IMR-90 (cell line): ENCODE measurements around the gene FAM118A. TPM values are rescaled to one million over a fixed set of nuclear protein-coding genes. Genes with fewer than 3 reads are reported as not detected.

Experiments
- ATAC-seq: fragments of 200-7000 bp; cut with Tn5 transposase; 2 replicates; pipeline ENCODE4 v1.9.1; 2020; ENCODE audit warnings: low read depth, mild to moderate bottlenecking, moderate library complexity
- BruUV-seq: library from RNA; stranded (reverse); fragments of 400-500 nt; replicated peaks from 2 replicates; lab custom pipeline; 2021; lab: Mats Ljungman, UMichigan
- CTCF ChIA-PET: fragments of 300-600 bp; formaldehyde crosslinking; extraction: SDS; loops from one replicate; lab custom pipeline; 2021; ENCODE audit warnings: antibody characterized with exemption; lab: Yijun Ruan, JAX
- POLR2A ChIA-PET: fragments of 300-600 bp; sonication (Branson Sonifier 250); formaldehyde crosslinking; loops from one replicate; lab custom pipeline; 2022; ENCODE audit warnings: antibody characterized with exemption; ENCODE audit not compliant: unreplicated experiment; lab: Charles Lee
- DNase-seq: peaks from one replicate; pipeline ENCODE4 v3.0.0; 2013
- H2AFZ ChIP-seq: replicated peaks from 2 replicates; pipeline ENCODE3; 2013; ENCODE audit warnings: low read length, mild to moderate bottlenecking; ENCODE audit not compliant: poor library complexity
- H2AK5ac ChIP-seq: 2 replicates; pipeline ENCODE4 v1.6.1; 2013; ENCODE audit warnings: low read depth, low read length, inconsistent platforms
- H2AK9ac ChIP-seq: replicated peaks from 2 replicates; pipeline ENCODE3; 2013; ENCODE audit warnings: mild to moderate bottlenecking, low read depth, low read length, moderate library complexity; ENCODE audit not compliant: poor library complexity
- H2BK120ac ChIP-seq: 2 replicates; pipeline ENCODE4 v1.6.1; 2013; ENCODE audit warnings: low read depth, low read length, inconsistent platforms
- H2BK15ac ChIP-seq: 3 replicates; pipeline ENCODE4 v1.6.1; 2013; ENCODE audit warnings: low read depth, low read length, inconsistent platforms
- H2BK20ac ChIP-seq: 2 replicates; pipeline ENCODE4 v1.6.1; 2013; ENCODE audit warnings: low read depth, mild to moderate bottlenecking, inconsistent platforms, low read length, moderate library complexity
- H2BK5ac ChIP-seq: 2 replicates; pipeline ENCODE4 v1.6.1; 2013; ENCODE audit warnings: mild to moderate bottlenecking, low read depth, low read length, inconsistent platforms; ENCODE audit not compliant: poor library complexity, severe bottlenecking
- H3K14ac ChIP-seq: replicated peaks from 2 replicates; pipeline ENCODE4 v1.6.1; 2013; ENCODE audit warnings: low read depth, low read length, inconsistent platforms
- H3K18ac ChIP-seq: 2 replicates; pipeline ENCODE4 v1.6.1; 2013; ENCODE audit warnings: low read depth, low read length, control low read depth
- H3K23ac ChIP-seq: 2 replicates; pipeline ENCODE4 v1.6.1; 2013; ENCODE audit warnings: low read depth, low read length, inconsistent platforms
- H3K27ac ChIP-seq: 2 replicates; pipeline ENCODE4 v1.5.1; 2013; ENCODE audit warnings: mild to moderate bottlenecking, control low read depth, low read length; ENCODE audit not compliant: insufficient read depth
- H3K27me3 ChIP-seq: 2 replicates; pipeline ENCODE4 v1.6.1; 2013; ENCODE audit warnings: low read length; ENCODE audit not compliant: control insufficient read depth, insufficient read depth
- H3K36me3 ChIP-seq: 2 replicates; pipeline ENCODE4 v1.6.1; 2013; ENCODE audit warnings: low read length, mixed read lengths; ENCODE audit not compliant: control insufficient read depth, insufficient read depth
- H3K4ac ChIP-seq: 2 replicates; pipeline ENCODE4 v1.6.1; 2013; ENCODE audit warnings: low read depth, low read length, inconsistent platforms
- H3K4me1 ChIP-seq: 2 replicates; pipeline ENCODE4 v1.6.1; 2013; ENCODE audit warnings: low read length, mixed read lengths; ENCODE audit not compliant: control insufficient read depth, insufficient read depth
- H3K4me2 ChIP-seq: 2 replicates; pipeline ENCODE4 v1.6.1; 2013; ENCODE audit warnings: low read depth, mild to moderate bottlenecking, control low read depth, low read length, moderate library complexity
- H3K4me3 ChIP-seq: 2 replicates; pipeline ENCODE4 v1.5.1; 2013; ENCODE audit warnings: low read depth, mild to moderate bottlenecking, control low read depth, low read length, moderate library complexity; ENCODE audit not compliant: insufficient read depth
- H3K56ac ChIP-seq: 2 replicates; pipeline ENCODE4 v1.6.1; 2013; ENCODE audit warnings: low read length, inconsistent platforms; ENCODE audit not compliant: insufficient read depth; ENCODE audit errors: extremely low read depth
- H3K79me1 ChIP-seq, 2 experiments: 2 replicates each; pipeline ENCODE4 v1.6.1; 2013; ENCODE audit warnings: low read length in 2 of 2, inconsistent platforms in 1 of 2, low read depth in 1 of 2
- H3K9ac ChIP-seq: 2 replicates; pipeline ENCODE4 v1.6.1; 2013; ENCODE audit warnings: low read depth, low read length, control low read depth
- H3K9me1 ChIP-seq: 2 replicates; pipeline ENCODE4 v1.6.1; 2013; ENCODE audit warnings: low read length, inconsistent platforms; ENCODE audit not compliant: insufficient read depth
- H3K9me3 ChIP-seq: 2 replicates; pipeline ENCODE4 v1.6.1; 2013; ENCODE audit warnings: low read length; ENCODE audit not compliant: control insufficient read depth, insufficient read depth
- H4K20me1 ChIP-seq: 2 replicates; pipeline ENCODE4 v1.6.1; 2013; ENCODE audit warnings: low read length, inconsistent platforms; ENCODE audit not compliant: insufficient read depth
- H4K5ac ChIP-seq: 2 replicates; pipeline ENCODE4 v1.6.1; 2013; ENCODE audit warnings: mild to moderate bottlenecking, low read depth, low read length, control low read depth
- H4K8ac ChIP-seq, 2 experiments: 2 replicates each; pipeline ENCODE4 v1.6.1; 2013; ENCODE audit warnings: low read depth in 2 of 2, low read length in 2 of 2, control low read depth in 1 of 2, inconsistent platforms in 1 of 2
- H4K91ac ChIP-seq: 2 replicates; pipeline ENCODE4 v1.6.1; 2013; ENCODE audit warnings: low read depth, low read length, inconsistent platforms; ENCODE audit not compliant: insufficient read depth
- BHLHE40 ChIP-seq: fragments of 150-350 bp; IDR thresholded peaks from 2 replicates; pipeline ENCODE4 v1.6.1; 2016; ENCODE audit warnings: mild to moderate bottlenecking, low read depth, low read length
- CEBPB ChIP-seq: IDR thresholded peaks from 2 replicates; pipeline ENCODE4 v1.6.1; 2012; ENCODE audit warnings: low read depth, low read length, improper control_type of control experiment
- CHD1 ChIP-seq: IDR thresholded peaks from 2 replicates; pipeline ENCODE4 v1.6.1; 2012; ENCODE audit warnings: low read depth, low read length, improper control_type of control experiment
- CTCF ChIP-seq: conservative IDR thresholded peaks from 2 replicates; pipeline ENCODE4 v1.5.1; 2012; ENCODE audit warnings: mild to moderate bottlenecking, low read depth, low read length, improper control_type of control experiment
- FOS ChIP-seq: fragments of 150-350 bp; IDR thresholded peaks from 2 replicates; pipeline ENCODE4 v1.6.1; 2016; ENCODE audit warnings: low read depth, low read length
- MAFK ChIP-seq: IDR thresholded peaks from 2 replicates; pipeline ENCODE4 v1.6.1; 2012; ENCODE audit warnings: low read depth, low read length, improper control_type of control experiment
- MAZ ChIP-seq: IDR thresholded peaks from 2 replicates; pipeline ENCODE4 v1.6.1; 2012; ENCODE audit warnings: low read depth, mild to moderate bottlenecking, low read length, improper control_type of control experiment, moderate library complexity, borderline replicate concordance
- MXI1 ChIP-seq: IDR thresholded peaks from 2 replicates; pipeline ENCODE4 v1.6.1; 2012; ENCODE audit warnings: low read depth, mild to moderate bottlenecking, low read length, moderate library complexity, borderline replicate concordance
- POLR2A ChIP-seq: IDR thresholded peaks from 2 replicates; pipeline ENCODE4 v1.6.1; 2012; ENCODE audit warnings: mild to moderate bottlenecking, low read depth, low read length
- RAD21 ChIP-seq: IDR thresholded peaks from 2 replicates; pipeline ENCODE4 v1.6.1; 2012; ENCODE audit warnings: low read length, improper control_type of control experiment
- RCOR1 ChIP-seq: IDR thresholded peaks from 2 replicates; pipeline ENCODE4 v1.6.1; 2012; ENCODE audit warnings: mild to moderate bottlenecking, low read length, improper control_type of control experiment; ENCODE audit not compliant: insufficient replicate concordance
- RFX5 ChIP-seq: IDR thresholded peaks from 2 replicates; pipeline ENCODE4 v1.8.0; 2012; ENCODE audit warnings: low read depth, mild to moderate bottlenecking, low read length, moderate library complexity
- SMC3 ChIP-seq: fragments of 150-350 bp; IDR thresholded peaks from 2 replicates; pipeline ENCODE4 v1.6.1; 2016; ENCODE audit warnings: low read depth, mild to moderate bottlenecking, antibody characterized with exemption, low read length, moderate library complexity
- USF2 ChIP-seq: fragments of 150-350 bp; IDR thresholded peaks from 2 replicates; pipeline ENCODE4 v1.6.1; 2017; ENCODE audit warnings: mild to moderate bottlenecking, antibody characterized with exemption, low read length, low read depth
- WGBS, 2 experiments: methylation state at CpG; one replicate each; pipeline versions ENCODE4 v1.1.5 to v1.1.7; 2013; ENCODE audit warnings: missing lambda C conversion rate in 2 of 2; ENCODE audit not compliant: insufficient read length in 1 of 2; ENCODE audit errors: extremely low coverage in 2 of 2; 5-methylcytosine and 5-hydroxymethylcytosine counted together
- dilution Hi-C: fragments of 300-500 bp; cut with HindIII; formaldehyde crosslinking; loops from one replicate; pipeline ENCODE4 v1.14.3; 2018; ENCODE audit warnings: low sequenced_read_pairs; ENCODE audit not compliant: unreplicated experiment
- in situ Hi-C: fragments of 300-500 bp; cut with MboI; formaldehyde crosslinking; loops from 3 replicates; pipeline ENCODE4 v1.14.3; 2019; ENCODE audit warnings: low sequenced_read_pairs, inconsistent platforms, mixed read lengths
- intact Hi-C: fragments of 100-400 bp; cut with micrococcal nuclease; formaldehyde crosslinking; loops from 2 replicates; pipeline ENCODE4 v1.10.0; 2022
- polyA plus RNA-seq, 3 experiments: library from polyadenylated mRNA; depleted of rRNA; stranded (reverse); fragments of >200 nt; gene quantifications; 2 replicates each; pipeline ENCODE4 v1.2.3, GENCODE V29; 2012; ENCODE audit warnings: low replicate concordance in 1 of 3
- total RNA-seq: library from RNA; depleted of rRNA; stranded (reverse); fragments of >200 nt; gene quantifications from 2 replicates; pipeline ENCODE4 v1.2.3, GENCODE V29; 2012

The FAM118A gene
- total and polyA plus RNA-seq, 2 of the 4 experiments (the other 2 are of a cell fraction): 20.6 to 95.6 TPM

GRCh38 chr22:45331486-45331885, 21.8 kb downstream of the FAM118A start:
- DNase-seq: no peak
- Histone ChIP-seq H3K27me3 (no peaks in the 10 kb centered on the region), H3K9me3 (no peaks in the 10 kb centered on the region), H3K4me2 (no peak overlapping the region), H4K8ac (no peak overlapping the region), H3K23ac (no peak overlapping the region), H3K27ac (no peak overlapping the region), H2BK15ac (no peak overlapping the region), H4K91ac (no peak overlapping the region), H2AK9ac (peak overlapping the region; percentile 58), H3K9me1 (peaks cover 6% of the 10 kb centered on the region; the same call in 1 of the 2 replicates), H3K4me3 (no peak overlapping the region), H2BK20ac (no peak overlapping the region), H3K14ac (no peak overlapping the region), H2BK120ac (no peak overlapping the region), H2AFZ (no peak overlapping the region), H4K5ac (no peak overlapping the region), H3K4ac (no peak overlapping the region), H2BK5ac (no peak overlapping the region), H3K36me3 (peaks cover 55% of the 10 kb centered on the region), H4K20me1 (no peaks in the 10 kb centered on the region), H3K56ac (no peak overlapping the region), H3K18ac (no peak overlapping the region), H2AK5ac (no peak overlapping the region), H3K79me1 (peaks cover 3 to 8% of the 10 kb centered on the region in 2 experiments; a peak in 1 of 4 replicates), H3K9ac (no peak overlapping the region), H3K4me1 (peaks cover 2% of the 10 kb centered on the region; the same call in 1 of the 2 replicates)
- TF ChIP-seq POLR2A (no peak), USF2 (no peak), RFX5 (no peak), BHLHE40 (no peak), MAFK (no peak), RCOR1 (no peak), CEBPB (no peak), FOS (no peak), MAZ (no peak), SMC3 (no peak), CHD1 (no peak), CTCF (no peak), RAD21 (no peak), MXI1 (no peak)
- intact Hi-C loops (no loop called here), in situ Hi-C loops (no loop called here), dilution Hi-C loops (no loop called here)
- ATAC-seq: no peak
- ChIA-PET POLR2A (no interaction called here), CTCF (no interaction called here)
- BruUV-seq: no TSS peak
- WGBS, 2 experiments: 100% methylated on average over 5 of the region's 9 CpGs; no CpG with 5 or more reads in 1 of the 2 experiments
